NCI-H2107 (cell line): ENCODE data around the gene TPR.

ENCODE experiments used
- DNase-seq: peaks from one replicate; lab custom pipeline; 2025; lab: John Stamatoyannopoulos, UW

The TPR gene

GRCh38 chr1:186327331-186327730 lies 47.7 kb downstream of the TPR start:
- no peak for DNase-seq

- no peak for DNase-seq
These were observed 49.0 kb downstream of the TPR start for GRCh38 chr1:186326009-186326408.

GRCh38 chr1:186325239-186325638 lies 49.8 kb downstream of the TPR start:
- no peak for DNase-seq

- DNase-seq: no peak
These were observed 51.2 kb downstream of the TPR start for GRCh38 chr1:186323865-186324264.

GRCh38 chr1:186315570-186315969 lies 59.5 kb downstream of the TPR start:
- DNase-seq: no peak

GRCh38 chr1:186311375-186312051 lies 63.5 kb downstream of the TPR start:
- no peak for DNase-seq

- DNase-seq: no peak
These were observed 64.7 kb downstream of the TPR start for GRCh38 chr1:186310307-186310706.

GRCh38 chr1:186308264-186309060 lies 66.6 kb downstream of the TPR start:
- no peak for DNase-seq

- DNase-seq: no peak
These were observed 67.6 kb downstream of the TPR start for GRCh38 chr1:186307445-186307844.

GRCh38 chr1:186306533-186306932 lies 68.5 kb downstream of the TPR start:
- no peak for DNase-seq

- no peak for DNase-seq
These were observed 69.8 kb downstream of the TPR start for GRCh38 chr1:186304982-186305949.

GRCh38 chr1:186303911-186304310 lies 71.1 kb downstream of the TPR start:
- DNase-seq: no peak

- no peak for DNase-seq
These were observed 72.6 kb downstream of the TPR start for GRCh38 chr1:186302381-186302920.

- DNase-seq: no peak
These were observed 73.6 kb downstream of the TPR start for GRCh38 chr1:186301448-186301847.

GRCh38 chr1:186300056-186300455 lies 75.0 kb downstream of the TPR start:
- no peak for DNase-seq

- DNase-seq: no peak
These were observed 75.5 kb downstream of the TPR start for GRCh38 chr1:186299570-186299969.

- DNase-seq: no peak
These were observed 76.2 kb downstream of the TPR start for GRCh38 chr1:186298851-186299250.

- DNase-seq: no peak
These were observed 77.5 kb downstream of the TPR start for GRCh38 chr1:186297439-186298045.

GRCh38 chr1:186295980-186296379 lies 79.1 kb downstream of the TPR start, which contains the start of gene PRG4:
PRG4 (plus strand) TSS chr1:186296279.
- no peak for DNase-seq

- DNase-seq: no peak
These were observed 82.2 kb downstream of the TPR start for GRCh38 chr1:186292875-186293274.

- no peak for DNase-seq
These were observed 83.8 kb downstream of the TPR start for GRCh38 chr1:186291271-186291670.
